GM18511 (cell line): ENCODE data around the gene TPM4.
"Not testable (repeated sequence)": the region's sequence is repeated elsewhere in the genome, so short reads cannot be mapped to it uniquely, and the experiment has no call there.

Experiments used
- ATAC-seq: cut with Tn5 transposase; IDR thresholded peaks from one replicate; pipeline ENCODE4 v1.9.1; 2021; ENCODE audit warnings: mild to moderate bottlenecking, moderate library complexity; ENCODE audit not compliant: unreplicated experiment

The TPM4 gene

DNA sequence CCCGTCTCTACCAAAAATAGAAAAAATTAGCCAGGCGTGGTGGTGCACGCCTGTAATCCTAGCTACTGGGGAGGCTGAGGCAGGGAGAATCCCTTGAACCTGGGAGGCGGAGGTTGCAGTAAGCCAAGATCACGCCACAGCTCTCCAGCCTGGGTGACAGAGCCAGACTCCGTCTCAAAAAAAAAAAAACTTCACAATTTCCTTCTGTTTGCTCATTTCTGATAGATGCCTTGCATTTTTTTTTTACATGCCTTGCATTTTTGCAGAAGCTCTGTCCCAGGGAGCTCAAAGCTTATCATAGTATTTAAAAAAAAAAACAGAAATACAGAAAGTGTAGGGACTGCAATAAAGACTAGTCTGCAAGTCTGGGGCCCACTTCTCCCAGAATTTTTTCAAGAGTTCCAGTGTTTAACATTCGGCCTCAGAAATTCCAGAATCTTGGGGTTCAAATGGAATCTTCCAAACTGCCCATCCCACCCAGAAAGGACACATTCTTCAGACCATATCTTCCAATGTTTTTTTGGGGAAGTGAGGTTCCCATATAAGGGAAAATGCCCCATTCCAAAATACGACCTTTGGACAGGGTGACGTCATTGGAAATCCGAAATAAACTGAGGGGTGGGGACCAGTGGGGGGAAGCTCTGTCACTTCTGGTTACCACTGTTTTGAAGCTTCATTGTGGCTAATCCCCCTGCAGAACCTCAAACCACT is 18.2 kb downstream of the TPM4 start:
- no peak for ATAC-seq

DNA sequence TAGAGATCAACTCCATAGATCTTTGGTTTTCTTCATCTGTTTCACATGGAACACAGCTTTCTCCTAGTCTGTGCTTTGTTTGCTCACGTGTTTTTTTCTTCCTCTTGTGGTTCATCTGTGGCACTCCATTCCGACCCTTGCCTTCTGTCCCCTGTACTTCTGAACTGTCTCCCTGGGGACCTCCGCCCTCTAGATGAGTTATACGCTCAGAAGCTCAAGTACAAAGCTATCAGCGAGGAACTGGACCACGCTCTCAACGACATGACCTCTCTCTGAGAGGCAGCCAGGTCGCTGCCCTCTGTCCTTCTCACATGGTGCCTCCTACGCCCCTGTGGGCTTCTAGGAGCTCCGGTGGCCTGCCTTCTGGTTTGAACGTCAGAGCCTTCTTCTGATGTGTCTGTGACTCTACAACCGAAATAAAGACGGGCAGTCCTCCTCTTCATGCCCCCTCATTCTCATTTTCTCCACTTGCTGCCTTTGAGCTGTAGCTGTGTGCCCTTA is 18.8 kb downstream of the TPM4 start:
- no peak for ATAC-seq

DNA sequence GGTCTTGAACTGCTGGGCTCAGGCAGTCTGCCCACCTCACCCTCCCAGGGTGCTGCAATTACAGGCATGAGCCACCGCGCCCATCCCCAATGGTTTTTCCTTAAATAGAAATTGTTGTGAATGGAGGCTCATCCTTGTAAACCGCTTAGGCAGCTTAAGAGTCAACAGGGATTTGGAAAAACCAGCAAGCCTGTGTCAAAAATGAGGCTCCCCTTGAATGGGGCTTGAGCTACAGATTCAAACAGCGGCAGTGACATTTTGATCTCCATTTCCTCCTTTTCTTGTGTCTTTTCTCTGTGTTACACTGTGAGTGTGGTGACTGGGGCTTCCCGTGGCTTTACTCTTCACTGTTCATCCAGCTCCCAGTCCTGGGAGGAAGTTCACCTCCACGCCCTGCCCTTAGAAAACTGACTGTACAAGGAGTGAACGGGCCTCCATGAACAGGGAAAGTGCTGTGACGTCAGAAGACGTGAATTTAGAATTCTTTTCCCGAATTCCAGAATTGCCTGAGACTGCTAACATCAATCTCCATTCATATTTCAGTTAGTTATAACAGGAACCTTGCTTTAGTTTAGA is 20.1 kb downstream of the TPM4 start:
- ATAC-seq, result no peak

DNA sequence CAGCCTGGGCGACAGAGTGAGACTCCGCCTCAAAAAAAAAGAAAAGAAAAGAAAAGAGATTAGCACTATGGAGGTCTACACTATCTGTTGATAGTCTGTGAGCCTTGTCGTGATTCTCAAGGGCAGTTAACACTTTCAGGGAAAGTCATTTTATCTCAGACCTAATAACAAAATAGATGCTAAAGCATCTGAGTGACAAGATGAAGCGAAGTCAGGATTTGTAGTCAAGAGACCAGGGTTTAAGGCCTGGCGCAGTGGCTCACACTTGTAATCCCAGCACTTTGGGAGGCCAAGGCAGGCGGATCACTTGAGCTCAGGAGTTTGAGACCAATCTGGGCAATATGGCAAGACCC is 22.1 kb downstream of the TPM4 start:
- no peak for ATAC-seq

DNA sequence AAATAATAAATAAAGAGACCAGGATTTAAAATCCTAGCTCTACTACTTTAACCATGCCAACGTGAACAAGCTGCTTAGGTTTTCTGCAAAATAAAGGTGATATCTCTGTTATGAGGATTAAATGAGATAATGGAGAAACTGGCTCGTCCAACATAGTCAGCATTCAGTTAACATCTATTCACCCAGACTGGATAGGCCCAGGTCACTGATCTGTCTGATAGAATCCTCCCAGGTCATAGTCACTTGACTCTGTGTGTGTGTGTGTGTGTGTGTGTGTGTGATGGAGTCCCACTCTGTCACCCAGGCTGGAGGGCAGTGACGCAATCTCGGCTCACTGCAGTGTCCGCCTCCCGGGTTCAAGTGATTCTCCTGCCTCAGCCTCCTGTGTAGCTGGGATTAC is 22.5 kb downstream of the TPM4 start:
- no peak for ATAC-seq

DNA sequence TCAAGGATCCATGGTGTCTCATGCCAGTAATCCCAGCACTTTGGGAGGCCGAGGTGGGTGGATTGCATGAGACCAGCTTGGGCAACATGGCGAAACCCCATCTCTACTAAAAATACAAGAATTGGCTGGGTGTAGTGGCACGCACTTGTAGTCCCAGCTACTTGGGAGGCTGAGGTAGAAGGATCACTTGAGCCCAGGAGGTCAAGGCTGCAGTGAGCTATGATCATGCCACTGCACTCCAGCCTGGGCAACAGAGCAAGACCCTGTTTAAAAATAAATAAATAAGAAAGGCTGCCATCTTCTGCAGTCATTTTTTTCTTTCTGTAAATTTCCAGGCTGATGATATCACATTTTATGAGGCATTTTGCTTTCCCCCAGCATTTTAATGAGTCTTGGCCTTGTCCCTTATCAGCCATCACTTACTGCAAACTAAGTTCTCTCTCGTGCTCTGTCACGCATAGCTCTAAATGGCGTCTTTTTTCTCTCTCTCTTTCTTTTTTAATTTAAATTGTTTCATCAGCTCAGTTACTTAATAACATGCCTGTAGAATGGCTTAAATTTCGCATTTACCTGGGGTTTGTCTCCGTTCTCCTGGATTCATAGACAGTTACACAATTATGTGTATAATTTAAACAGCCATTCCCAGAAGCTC is 23.1 kb downstream of the TPM4 start:
- ATAC-seq, result not testable (repeated sequence)

DNA sequence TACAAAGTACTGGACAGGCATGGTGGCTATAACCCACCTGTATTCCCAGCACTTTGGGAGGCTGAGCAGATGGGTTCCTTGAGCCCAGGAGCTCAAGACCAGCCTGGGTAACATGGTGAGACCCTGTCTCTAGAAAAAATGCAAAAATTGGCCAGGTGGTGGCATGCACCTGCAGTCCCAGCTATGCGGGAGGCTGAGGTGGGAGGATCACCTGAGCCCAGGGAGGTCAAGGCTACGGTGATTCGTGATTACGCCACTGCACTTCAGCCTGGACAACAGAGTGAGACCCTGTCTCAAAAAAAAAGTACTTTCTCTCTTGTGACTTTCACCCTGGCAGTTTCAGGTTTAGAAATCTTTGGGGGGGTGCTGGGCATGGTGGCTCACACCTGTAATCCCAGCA is 24.2 kb downstream of the TPM4 start:
- no peak for ATAC-seq

DNA sequence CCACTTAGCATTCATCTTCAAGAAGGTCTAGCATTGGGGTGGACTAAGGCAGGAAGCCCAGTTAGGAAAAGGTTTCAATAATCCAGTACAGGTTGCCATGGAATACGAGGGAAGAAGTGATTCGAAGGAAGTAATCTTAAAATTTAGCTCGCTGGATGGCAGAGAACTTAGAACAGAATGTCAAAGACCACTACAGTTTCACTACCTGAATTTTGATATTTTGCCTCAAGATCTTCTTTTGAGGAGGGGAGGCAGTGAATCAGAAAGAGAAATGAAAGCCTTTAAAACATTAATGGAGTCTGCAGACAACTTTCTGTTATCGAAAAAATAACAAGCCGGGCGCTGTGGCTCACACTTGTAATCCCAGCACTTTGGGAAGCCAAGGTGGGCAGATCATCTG is 28.4 kb downstream of the TPM4 start:
- ATAC-seq, result no peak

DNA sequence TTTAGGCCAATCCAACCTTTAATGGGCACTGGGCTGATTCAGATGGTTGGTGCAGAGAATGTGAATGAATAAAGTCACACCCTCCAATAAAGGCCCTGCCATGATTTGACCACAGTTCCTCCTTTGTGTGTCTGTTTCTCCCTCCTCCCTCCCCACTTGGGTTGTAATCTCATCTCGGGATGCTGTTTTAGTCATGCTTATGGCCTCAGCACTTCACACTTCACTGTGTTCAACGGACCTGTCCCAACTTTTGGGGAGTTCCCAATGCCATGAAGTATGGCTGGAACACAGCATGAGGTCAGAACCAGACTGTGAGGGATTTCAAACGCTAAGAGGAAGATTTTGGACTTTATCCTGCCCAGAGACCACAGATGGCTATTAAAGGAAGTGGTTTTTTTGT is 29.8 kb downstream of the TPM4 start:
- no peak for ATAC-seq

DNA sequence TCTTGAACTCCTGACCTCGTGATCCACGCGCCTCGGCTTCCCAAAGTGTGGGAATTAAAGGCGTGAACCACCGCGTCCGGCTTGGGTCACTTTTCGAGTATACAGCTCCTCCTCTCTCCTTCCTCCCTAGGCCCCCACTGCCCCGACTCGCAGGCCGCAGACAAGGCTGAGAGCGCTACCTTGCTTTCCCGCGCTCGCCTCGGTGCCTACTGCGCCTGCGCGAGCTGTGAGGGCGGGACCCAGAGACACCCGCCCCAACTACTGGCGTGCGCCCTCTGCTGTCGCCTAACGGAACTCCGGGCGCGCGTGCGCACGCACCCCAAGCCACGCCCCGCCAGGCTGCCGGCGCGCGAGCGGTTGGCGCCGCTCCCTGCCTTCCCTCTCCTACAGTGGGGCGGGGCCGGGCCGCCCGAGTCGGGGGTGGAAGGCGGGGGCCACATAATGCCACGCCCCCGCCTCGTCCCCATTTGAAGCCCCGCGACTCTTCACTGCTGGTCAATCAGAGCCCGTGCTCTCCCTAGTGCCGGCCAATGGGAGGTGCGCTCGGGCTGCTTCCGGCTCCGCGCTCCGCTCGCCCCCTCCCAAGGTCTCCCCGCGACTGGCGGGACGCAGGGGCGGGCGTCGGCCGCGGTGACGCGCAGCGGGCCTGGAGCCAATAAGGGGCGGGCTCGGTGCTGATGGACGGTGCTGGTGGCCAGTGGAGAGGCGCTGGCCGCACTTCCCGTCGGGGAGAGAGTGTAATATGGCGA is 35.0 kb downstream of the TPM4 start, which contains the start of gene RAB8A:
Gene RAB8A, plus strand, starts transcription at position 730 of the 749 bp plus-strand sequence. Its CDS starts 13 bp downstream, at position 743.
- peak; percentile 94 for ATAC-seq

DNA sequence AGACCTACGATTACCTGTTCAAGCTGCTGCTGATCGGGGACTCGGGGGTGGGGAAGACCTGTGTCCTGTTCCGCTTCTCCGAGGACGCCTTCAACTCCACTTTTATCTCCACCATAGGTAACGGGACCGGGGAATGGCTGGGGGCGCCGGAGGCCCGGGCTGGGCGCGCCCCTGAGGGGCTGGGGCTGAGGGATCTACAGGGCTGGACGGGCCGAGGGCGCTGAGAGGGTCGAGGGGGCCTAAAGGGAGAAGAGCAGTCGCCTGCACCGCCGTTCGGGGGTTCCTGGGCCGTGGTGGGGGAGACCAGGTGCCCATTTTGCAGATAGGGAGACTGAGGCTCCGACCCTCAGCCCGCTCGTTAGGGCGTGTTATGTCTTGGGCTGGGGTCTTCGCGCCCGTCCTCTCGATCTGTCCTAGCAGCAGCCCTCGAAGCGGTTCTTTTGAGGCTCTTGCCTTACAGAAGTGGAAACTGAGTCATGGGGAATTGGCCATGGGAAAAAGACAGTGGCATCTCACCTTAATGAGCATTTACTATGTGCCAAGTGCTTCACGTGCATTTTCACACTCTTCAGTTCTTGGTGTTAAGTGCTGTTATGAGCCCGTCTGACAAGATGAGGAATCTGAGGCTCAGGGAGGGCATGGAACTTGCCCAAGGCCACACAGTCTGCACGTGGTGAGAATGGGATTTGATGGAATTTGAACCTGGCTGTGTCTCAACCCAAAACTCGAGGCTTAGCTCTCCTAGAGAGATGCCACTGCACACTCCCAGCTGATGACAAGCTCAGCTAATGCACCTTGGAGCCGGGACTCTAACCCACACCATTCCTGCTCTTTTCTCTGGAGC is 35.8 kb downstream of the TPM4 start:
- peak; percentile 1 for ATAC-seq

DNA sequence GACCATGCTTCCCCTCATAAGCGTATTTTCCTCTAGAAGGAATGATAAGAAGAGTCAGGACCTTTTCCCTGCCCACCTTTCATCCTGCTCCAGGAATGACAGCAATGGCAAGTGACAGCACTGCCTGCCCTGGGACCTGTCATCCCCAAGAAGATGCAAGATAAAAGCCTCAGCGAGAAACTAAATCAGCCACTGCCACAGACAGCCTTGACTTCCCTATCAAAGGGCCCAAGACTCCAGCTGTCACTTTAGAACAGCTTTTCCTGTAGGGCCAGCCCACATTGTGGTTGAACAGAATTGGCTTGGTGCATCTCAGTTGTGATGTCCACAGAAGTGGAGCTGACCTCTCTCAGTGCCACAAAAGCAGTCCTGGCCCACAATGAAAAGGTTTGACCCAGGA is 36.5 kb downstream of the TPM4 start:
- no peak for ATAC-seq

DNA sequence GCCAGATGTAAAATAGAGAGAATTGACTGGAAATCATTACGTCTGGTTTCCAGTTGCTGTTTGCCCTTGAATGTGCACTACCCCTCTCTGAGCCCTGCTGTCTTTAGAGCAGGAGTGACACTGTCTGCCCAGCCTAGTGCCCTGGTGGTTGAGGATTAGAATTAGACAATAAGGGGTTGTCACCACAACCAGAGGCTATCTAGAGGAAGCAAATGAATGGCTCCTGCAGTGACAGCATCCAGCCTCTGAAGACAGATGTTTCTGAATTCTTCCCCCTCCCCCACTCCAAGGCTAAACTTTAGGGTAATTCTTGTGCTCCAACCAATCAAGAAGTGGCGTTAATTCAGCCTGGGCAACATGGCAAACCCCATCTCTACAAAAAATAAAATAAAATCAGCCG is 37.4 kb downstream of the TPM4 start:
- no peak for ATAC-seq

DNA sequence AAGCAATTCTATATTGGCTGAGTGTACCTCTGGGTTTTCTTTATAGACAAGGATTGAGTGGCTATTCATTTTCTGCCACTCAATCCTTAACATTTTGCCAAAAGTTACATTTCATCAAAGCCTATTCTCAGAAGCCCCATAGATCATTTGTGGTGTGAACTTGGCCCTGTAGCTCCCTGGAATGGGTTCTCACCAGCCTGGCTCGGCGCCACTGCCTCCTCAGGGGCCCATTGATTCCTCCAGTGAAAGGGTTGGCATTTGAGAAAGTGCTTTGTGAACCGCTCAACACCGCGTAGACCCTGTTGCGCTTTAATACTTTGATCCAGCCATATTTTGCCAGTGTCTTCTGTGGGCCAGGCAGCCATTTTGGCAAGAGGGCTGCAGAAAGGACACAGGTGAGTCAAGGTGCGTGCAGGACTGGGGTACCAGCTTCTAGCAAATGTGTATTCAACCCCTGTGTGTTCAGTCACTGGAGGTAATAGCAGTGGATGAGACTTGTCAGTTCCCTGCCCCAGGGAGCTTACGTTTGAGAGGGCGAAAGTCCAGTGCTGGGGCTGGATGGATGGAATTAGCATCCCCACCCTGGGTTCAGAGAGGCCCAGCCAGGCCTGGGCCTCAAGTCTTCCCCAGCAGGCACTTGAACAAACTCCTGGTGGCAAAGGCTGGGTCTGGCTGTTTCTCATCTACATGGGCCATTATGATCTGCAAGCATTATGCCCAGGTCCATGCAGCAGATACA is 39.2 kb downstream of the TPM4 start:
- no peak for ATAC-seq

DNA sequence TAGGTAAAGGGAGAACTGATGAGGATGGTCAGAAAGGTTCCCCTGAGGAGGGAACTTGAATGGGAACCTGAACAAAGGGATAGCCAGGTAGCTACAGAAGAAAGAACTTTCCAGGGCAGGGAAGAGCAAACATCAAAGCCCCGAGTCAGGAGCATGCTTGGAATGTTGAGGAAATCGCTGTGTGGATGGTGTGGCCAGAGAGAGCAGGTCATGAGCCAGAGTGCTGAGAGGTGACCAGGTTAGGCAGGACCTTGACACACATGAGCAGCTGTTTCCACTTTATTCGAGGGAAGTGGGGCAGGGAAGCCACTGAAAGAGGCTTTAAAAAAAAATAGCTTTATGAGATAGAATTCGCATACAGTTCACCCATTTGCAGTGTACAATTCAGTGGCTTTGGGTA is 39.8 kb downstream of the TPM4 start:
- no peak for ATAC-seq

DNA sequence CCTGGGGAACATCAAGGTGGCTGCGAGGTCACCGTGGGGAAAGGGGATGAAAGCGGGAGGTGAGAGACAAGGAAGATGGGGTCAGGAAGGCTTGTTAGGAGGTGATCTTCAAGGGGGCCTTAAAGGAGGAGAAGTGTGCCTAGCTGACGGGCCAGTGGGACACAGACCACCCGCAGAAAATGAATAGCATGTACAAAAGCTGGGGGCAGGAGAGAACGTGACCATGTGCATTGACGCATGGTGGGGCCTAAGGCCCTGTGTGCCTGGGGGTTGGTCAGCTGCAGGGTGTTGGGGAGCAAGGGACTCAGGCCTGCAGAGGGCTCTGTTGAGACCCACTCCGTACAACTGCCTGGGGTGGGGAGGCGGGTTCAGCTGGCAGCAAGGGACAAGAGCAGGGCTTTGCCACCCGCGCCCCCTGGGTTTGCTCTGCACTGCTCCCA is 41.3 kb downstream of the TPM4 start:
- no peak for ATAC-seq

DNA sequence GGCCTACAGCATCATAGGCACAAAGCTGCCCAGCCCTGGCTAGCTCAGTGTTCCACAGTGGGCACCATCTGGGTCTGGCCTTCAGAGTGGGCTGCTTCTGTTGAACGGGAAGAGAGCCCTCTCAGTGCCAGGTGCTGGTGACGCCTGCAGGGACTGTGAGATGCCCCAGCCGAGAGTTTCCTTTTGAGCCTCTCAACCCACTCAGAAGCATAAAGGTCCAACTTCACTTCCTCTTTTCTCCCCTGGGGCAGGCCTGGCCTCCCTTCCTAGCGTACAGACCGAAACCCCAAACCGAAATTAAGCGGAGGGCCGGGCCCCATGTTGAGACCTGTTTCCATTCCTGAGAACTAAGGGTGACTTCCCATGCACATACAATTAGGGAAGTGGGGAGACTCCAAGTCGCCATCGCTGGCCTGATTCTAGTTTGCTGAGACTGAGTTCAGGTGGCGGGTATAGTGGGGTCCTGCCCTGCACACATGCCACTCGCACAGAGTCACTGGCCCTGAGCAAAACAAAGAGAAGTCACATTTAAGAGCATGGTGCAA is 42.3 kb downstream of the TPM4 start:
- peak; percentile 82 for ATAC-seq

DNA sequence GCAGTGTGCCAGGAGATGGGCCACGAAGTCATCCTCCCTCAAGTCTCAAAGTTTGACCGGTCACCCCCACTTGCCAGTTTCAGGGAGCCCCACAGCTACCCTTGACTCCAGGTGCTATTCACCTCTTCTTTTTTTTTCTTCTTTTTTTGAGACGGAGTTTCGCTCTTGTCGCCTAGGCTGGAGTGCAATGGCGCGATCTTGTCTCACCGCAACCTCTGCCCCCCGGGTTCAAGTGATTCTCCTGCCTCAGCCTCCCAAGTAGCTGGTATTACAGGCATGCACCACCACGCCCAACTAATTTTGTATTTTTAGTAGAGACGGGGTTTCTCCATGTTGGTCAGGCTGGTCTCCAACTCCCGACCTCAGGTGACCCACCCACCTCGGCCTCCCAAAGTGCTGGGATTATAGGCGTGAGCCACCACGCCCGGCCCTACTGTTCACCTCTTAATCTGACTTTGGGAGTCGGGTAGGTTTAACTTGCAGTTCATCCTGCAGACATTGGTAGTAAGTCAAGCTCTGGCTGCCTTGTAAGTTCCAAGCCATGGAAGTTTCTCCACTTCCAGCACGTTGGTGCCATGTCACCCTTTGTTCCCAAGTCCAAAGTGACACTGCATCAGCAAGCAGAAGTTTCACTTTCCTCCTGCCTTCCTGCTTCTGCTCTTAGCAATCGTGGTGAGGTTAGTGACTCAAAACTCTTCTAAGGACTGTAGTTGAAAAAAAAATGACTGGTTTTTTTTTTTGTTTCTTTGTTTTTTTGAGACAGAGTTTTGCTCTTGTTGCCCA is 43.0 kb downstream of the TPM4 start:
- peak; percentile 25 for ATAC-seq

DNA sequence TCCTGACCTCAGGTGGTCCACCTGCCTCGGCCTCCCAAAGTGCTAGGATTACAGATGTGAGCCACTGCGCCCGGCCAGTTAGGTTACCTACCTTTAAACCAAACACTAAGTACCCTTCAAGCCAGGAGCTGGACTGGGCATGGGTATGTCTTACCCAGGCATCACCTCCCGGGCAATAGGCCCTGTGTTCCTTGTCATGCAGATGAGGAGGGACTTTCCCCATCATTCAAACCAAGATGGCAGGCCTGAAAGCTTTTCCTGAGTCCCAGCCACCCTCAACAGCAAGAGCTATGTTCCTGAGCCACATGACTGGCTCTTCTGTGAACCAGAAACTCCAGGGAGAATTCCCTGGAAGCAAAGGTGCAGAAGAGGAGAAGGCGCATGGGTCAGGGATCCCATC is 44.8 kb downstream of the TPM4 start:
- no peak for ATAC-seq
